HUDEP-2 (cell line): ENCODE results near the gene EXOC3L2.

Source experiments
- DNase-seq, 76 experiments: peaks; one replicate each; lab custom pipeline; 2025; ENCODE audit not compliant: unreplicated experiment in 76 of 76; lab: John Stamatoyannopoulos, UW

EXOC3L2 gene

DNA sequence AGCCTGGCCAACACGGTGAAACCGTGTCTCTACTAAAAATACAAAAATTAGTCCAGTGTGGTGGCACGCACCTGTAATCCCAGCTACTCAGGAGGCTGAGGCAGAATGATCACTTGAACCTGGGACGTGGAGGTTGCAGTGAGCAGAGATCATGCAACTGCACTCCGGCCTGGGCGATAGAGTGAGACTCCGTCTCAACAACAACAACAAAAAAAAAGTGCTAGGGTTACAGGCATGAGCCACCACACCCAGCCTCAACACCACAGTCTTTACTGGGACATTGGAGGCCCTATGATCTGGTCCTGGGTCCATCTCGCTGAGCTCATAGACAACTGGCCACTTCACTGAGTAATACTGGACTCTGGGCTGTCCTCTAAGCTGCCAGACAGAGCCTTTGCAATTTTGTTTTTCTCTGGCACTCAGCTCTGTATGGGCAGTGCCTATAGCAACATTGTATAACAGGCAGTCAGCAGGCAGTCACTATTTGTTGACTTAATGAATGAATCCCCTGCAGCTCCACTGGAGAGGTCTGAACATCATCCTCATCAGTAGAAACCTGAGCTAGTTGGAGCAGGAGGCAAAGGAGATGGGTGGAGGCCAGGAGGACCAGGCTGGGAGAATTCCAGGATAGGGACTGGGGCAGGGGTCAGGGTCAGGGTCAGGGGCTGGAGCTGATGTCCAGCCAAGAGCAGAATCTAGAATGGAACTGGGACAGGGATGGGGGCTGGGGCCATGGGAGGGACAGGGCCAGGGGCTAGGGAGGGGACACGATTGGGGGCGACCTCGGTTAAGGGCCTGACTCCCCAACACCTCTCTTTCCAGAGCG lies 58.5 kb downstream of the EXOC3L2 start:
- no peak for DNase-seq

GRCh38 chr19:45184115-45184514 lies 61.1 kb downstream of the EXOC3L2 start:
- no peak for DNase-seq

DNA sequence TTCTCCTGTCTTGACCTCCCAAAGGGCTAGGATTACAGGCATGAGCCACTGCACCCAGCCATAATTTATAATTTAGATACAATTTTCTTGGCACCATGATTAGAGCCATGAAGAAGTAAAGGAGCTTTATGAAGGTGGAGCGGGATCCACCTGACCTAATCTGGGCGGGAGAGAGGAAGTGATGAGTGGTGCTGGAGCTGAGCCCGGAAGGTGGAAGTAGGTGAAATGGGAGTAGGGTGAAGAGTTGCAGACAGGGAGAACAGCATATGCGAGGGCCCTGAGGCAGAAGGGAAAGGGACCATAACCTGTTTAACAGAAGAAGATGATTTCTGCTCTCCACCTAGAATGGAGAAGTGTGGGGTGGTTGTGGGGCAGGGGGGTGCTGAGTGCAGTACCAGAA lies 62.4 kb downstream of the EXOC3L2 start:
- DNase-seq, result no peak

- DNase-seq, result no peak
Observed at GRCh38 chr19:45180936-45181335, 64.3 kb downstream of the EXOC3L2 start.

- no peak for DNase-seq
Observed at GRCh38 chr19:45179892-45180370, 65.3 kb downstream of the EXOC3L2 start.

- DNase-seq, result peak in 32 of 76 experiments; percentile 23 to 69 (median 44)
Observed at GRCh38 chr19:45179072-45179891, 65.9 kb downstream of the EXOC3L2 start.

DNA sequence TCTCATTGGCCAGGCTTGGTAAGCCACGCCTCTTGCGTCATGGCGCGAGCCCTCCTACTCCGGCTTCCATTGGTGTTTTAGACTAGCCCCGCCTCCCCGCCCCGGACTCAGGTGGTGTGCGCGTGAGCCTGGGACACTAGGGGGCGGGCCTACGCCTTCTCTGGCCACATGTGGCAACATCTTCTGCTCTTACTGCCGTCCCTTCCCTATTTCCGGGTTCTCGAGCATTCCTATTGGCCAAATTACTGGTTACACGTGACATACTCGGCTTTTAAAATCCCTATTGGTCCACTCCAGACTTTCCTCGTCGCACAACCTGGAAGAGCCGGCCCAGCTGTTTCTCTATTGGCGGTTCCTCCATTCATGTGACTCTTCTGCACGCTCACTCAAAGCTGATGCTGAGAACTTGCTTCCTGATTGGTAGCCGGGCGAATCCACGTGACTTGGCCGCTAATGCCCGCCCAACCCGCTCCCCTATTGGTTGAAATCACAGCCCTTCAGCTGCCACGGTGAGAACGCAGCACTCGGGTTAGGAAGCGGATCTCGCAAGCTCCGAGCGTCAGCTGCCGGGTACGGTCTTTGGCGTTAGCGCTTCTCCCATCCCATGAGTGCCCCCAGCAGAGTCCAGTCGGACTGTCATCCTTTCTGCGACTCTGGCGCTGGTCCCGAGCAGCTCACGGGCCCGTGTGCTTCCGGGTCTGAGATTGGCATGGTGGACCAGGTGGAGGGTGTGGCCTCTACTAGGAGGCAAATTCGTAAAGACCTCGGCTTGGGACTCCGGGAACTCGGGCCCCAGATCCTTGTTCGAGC lies 66.7 kb downstream of the EXOC3L2 start, which contains the start of gene BLOC1S3:
BLOC1S3 (plus strand) TSS at position 523 of the 810 bp plus-strand sequence. CDS start 513 bp downstream, outside the sequence.
- peak; percentile 79 to 100 (median 100) for DNase-seq

GRCh38 chr19:45177817-45178261 lies 67.4 kb downstream of the EXOC3L2 start, which contains the start of gene TRAPPC6A:
TRAPPC6A (minus strand) TSS chr19:45178237; CDS start chr19:45178218, 19 bp downstream.
- peak in 11 of 76 experiments; percentile 47 to 88 (median 57) for DNase-seq

GRCh38 chr19:45175515-45176345 lies 69.5 kb downstream of the EXOC3L2 start:
- DNase-seq, result no peak

GRCh38 chr19:45173816-45174215 lies 71.4 kb downstream of the EXOC3L2 start:
- no peak for DNase-seq

GRCh38 chr19:45172611-45173208 lies 72.5 kb downstream of the EXOC3L2 start:
- peak in 4 of 76 experiments; percentile 8 to 33 (median 24) for DNase-seq

GRCh38 chr19:45172173-45172572 lies 73.0 kb downstream of the EXOC3L2 start:
- DNase-seq, result no peak

DNA sequence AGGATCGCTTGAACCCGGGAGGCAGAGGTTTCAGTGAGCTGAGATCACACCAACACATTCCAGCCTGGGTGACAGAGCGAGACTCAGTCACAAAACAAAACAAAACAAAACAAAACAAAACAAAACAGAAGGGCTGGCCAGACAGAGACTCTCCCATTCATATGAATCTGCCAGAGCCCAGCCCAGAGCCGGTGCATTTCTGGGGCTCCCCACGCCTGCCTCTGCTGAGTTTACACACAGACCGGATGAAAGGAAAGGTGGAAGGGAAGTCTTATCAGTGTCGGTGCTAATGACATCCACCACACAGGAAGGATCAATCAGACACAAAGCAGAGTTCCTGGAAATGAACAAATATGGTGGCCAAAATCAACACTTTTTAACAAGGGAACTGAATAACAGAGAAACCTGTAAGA lies 74.0 kb downstream of the EXOC3L2 start:
- no peak for DNase-seq

DNA sequence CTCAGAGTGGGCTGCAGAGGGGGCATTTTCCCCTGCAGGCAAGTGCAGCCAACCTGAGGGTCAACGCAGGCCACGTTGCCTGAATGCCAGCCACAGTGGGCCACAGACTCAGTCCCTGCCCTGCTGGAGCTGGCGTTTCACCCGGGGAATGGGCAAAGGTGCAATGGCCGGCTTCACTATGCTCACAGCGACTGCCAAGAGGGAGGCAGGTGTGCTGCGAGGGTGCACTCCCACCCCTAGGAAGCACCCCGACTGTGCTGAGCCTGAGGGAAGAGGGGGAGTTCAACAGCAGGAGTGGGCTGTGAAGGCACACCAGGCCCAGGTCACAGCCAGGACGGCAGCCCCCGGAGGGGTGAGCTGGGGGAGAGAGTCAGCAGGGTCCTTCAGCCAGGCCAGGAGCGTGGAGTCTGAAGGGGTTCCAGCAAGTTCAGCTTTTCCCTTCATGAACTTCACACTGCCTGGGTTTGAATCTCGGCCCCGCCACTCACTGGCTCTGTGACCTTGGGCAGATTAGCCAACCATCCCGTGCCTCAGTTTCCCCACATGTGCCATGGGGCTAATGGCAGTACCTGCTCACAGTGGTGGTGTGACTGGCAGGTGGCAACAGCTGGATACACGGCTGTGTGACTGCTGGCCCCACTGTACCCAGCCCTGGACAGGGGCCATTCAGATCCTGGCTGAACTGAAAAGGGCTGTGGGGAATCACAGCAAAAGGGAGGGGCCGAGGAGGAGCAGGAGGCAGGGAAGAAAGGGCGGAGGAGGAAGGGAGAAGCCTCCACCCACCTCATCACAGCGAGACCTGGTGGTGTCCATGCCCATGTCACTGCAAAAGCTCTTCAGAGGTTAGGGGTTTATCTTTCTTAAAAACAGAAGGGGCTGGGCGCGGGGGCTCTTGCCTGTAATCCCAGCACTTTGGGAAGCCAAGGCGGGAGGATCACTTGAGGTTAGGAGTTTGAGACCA lies 74.8 kb downstream of the EXOC3L2 start:
- no peak for DNase-seq

- DNase-seq, result no peak
Observed at GRCh38 chr19:45169602-45170001, 75.6 kb downstream of the EXOC3L2 start.

- peak in 17 of 76 experiments; percentile 13 to 51 (median 25) for DNase-seq
Observed at GRCh38 chr19:45168767-45169351, 76.3 kb downstream of the EXOC3L2 start.

- no peak for DNase-seq
Observed at GRCh38 chr19:45166723-45167252, 78.4 kb downstream of the EXOC3L2 start.
